SHP77 (cell line): ENCODE measurements around the gene SNX3.

Source experiments
- DNase-seq, 2 experiments: peaks; one replicate each; lab custom pipeline; 2025; lab: John Stamatoyannopoulos, UW

SNX3 gene

DNA sequence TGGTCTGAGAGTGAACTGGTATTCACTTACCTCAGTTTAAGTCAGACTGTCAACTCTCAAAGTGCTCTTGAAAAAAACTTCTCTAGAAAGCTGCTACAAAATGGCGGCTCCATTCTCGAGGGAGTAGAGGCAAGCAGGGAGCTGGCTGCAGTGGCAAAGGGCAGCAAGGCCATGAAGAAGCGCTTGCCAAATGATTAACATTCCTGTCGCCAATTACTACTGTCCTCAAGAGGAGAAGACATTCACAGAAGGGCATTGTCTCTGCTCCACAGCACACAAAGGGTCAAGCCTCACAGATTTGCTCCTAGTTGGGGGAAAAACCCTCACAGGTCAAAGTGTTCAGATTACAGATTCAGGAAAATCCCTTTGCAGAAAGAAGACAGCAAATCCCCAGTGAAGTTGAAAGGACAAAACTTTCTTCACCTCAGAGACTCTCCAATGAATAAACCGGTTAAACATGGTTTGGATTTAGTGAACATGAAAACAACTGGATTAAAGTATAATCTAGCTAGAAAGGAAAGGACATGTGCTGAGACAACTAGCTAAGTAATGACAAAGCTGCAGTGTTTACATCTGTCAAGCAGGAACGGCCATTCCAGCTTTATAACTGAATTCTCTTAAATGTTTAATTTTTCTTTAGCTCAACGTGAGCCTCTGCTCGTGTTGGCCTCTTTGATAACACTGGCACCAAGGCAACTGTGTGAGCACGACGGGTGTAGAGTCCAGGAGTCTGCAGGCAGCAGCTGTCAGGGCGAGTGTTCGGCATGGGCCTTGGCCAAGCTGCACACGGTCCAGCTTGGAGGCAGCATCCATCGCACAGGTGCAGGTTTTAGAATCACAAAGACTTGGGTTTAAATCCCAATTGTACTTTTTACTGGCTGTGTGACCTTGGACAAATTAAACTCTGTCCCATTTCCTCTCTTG, 57.4 kb downstream of the SNX3 start:
- no peak for DNase-seq

DNA sequence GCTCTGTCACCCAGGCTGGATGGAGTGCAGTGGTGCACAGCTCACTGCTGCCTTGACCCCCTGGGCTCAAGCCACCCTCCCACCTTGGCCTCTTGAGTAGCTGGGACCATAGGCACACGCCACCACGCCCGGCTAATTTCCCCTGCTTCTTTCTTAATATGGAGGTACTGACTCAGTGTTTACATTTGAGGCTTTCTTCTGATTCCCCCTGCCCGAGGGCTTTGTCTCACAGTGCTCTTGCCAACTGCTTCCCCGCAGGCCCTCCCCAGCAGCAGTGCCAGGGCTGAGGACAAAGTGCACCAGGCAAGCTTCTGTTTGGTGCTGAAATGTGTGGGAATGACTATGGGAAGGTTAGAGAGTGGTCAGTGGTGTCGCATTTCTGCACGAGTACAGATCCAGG, 60.2 kb downstream of the SNX3 start:
- DNase-seq = no peak

DNA sequence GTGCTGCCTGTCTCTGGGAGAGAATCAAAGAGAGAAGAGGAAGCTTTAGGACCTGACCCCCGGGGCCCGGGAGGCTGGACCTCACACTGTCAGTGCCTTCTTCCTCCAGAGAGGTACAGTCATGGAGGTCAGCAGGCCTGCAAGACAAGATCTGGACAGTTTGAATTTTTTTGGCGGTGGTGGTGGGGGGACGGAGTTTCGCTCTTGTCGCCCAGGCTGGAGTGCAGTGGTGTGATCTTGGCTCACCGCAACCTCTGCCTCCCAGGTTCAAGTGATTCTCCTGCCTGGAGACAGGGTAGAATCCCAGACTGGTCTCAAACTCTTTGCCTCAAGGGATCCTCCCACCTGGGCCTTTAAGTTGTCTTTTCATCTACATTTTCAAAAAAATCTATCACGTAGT, 60.7 kb downstream of the SNX3 start:
- no peak for DNase-seq

DNA sequence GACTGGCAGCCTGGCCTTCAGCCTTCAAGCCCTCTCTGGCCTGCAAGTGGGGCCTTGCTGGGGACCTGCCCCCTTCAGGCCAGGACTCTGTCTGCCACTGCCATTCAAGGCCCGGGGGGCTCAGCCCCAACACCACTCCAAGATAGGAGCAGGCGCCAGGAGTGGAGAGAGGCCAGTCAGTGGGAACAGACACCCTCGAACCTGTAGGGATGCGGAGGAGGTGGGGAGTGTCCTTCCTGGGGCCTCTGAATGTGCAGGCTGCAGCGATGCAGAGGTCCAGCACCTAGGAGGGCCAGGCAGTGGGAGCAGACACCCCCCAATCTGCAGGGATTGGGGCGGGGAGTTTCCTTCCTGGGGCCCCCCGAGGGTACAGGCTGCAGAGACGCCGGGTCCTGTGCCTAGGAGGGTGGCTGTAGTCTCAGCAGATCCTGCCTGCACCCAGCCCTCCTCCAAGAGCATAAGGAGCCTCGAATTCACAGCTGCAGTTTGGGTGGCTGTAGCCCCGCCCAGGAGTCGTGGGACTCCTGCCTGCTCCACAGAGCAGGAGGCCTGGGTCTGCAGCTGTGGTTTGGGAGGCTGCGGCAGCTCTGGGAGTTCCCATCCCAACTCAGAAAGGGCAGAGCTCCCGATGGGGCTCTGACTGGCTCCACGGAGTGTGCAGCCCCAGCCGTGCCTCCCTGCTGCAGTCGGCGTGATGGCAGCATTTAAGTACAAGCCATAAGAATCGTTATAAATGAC, 61.9 kb downstream of the SNX3 start:
- DNase-seq = no peak

DNA sequence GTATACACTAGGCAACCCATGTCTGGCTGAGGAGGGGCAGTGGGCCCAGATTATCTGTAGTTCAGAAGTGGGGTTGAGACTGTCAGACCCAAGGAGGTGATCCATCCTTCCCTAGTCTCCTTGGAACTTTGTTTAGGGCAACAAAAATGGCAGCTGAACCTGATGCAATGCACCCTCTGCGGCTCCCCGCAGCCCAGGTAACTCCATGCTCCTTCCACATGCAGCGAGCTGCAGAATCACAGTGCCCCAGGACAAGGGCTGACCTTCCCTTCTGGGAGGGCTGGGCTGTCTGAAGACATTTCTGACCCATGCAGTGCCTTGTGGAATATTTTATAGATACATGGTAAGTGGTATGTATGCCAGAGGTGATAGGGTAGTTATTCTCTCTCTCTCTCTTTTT, 65.6 kb downstream of the SNX3 start:
- DNase-seq = no peak

DNA sequence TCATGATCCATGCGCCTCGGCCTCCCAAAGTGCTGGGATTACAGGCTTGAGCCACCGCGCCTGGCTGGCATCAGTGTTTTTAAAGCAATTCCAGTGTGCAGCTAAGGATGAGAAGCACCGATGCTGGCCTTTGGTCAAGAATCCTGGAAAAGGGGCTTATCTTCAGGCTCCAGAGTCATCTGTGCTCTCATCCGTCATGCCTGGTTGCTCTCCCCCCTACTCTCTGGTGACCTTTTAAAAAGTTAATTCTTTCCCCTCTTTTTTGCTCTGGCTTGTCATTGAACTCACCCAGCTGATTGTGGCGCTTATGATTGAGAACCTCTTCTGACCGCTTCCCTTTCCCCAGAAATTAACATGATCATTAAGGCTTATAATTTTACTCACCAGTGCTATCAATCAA, 66.3 kb downstream of the SNX3 start:
- DNase-seq = no peak

DNA sequence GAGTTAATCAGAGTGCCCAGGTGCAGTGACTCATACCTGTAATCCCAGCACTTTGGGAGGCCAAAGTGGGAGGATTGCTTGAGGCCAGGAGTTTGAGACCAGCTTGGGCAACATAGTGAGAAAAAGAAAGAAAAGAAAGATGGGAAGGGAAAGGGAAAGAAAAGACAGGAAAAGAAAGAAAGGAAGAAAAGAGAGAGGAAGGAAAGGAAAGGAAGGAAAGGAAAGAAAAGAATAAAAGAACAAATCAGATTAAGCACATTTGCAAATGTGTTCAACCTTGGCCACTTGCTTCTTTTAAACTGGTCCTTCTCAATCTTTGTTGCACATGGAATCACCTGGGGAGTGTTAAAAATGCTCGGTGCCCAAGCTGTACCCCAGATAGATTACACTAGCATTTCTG, 67.0 kb downstream of the SNX3 start:
- no peak for DNase-seq

DNA sequence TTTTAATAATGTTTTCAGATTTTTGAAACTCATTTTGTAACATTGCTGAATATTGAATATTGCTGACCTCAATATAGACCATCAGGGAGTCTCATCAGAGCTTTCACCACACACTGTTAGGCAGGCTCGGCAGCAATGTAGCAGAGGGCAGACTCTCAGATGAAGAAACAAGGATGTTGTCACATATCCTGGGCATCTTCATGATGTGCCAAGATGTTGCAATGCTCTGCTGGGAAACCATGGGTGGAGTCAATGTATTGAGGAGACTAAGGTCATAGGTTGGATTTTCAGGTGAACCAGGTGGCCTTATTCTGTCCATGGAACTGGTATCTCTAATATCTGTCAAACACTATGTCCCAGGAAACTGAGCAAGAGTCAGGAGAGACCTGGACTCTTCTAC, 67.7 kb downstream of the SNX3 start:
- no peak for DNase-seq

DNA sequence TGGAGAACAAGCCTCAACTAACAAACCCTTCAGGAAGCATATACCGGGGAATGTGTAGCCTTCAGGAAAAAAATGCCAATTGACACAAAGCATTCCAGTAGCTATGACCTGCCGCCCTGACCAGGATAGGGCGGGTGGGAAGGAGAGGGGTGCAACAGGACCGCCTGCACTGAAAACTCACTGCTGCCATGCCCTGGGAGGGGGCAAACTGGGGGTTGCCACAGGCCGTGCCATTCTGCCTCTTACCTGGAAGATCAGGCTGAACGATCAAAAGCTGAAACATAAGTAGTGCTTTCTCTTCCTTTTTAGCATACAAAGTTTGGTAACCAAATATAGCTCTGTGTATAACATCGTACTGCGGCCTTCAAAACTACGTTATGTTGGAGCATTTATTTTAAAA, 73.3 kb downstream of the SNX3 start:
- no peak for DNase-seq

DNA sequence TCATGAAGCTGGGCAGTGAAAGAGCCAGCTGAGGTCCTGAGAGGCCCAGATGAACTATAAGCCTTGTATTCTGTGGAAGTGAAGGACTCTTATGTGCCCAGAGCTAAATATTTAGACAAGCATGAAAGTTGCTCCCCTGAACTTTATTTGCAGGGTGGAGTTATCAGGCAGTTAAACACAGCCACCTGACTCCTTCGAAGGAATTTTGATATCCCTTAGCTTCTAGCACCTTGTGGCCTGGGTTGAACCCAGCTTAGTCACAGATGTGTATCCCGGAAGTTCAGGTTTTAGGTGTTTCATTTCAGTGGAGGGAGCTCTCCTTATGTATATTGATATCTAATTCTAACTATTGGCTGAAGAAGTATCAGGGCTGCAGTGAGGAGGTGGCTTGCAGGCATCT, 74.6 kb downstream of the SNX3 start:
- DNase-seq = no peak

DNA sequence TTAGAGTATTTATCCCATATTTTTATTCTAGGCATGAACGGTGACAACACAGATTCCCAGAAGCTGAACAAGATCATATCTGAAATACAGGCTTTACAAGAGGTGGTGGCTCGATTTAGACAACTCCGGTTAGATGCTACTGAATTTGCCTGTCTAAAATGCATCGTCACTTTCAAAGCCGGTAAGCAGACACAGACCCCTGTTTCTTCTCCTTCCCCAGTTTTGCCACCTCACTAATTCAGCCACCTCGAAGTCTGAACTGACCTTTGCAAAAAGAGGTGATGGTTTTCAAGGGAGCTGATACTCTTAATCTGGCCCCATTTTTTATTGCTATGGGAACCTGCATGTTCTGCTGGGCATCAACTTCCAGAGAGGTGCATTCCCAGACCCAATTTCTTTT, 80.1 kb downstream of the SNX3 start:
- DNase-seq = no peak

DNA sequence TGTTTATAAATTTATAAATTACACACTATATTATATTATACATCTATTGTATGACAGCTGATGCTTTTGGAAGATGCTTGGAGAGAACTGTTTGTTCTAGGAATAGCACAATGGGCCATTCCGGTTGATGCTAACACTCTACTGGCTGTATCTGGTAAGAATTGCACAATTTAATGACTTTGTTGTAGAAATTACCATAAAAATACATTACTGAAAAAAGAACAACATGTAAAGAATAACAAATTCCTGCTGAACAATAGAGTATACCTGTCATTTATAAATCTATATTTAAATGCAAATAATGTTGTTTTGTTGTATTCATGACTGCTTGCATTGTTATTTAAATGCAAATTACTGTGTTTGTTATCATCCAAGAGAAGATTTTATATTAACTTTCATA, 80.6 kb downstream of the SNX3 start:
- no peak for DNase-seq

DNA sequence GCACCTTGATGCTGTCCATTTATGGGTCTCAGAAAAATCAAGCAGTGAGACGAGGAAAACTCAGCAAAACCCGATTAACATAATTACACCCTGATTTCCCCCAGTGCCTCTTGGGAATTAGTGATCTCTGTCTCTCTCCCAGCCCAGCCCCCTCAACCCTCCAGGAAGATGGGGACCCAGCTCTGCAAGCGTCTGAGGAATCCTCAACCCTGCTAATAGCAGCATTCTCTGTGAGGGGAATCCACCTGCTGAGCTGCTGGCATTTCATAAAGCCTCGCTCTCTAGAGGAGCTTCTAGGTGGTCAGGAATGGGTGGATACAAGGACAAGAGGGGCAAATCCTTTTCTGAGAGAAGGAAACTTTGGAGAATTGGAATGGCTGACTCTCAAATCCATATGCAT, 81.1 kb downstream of the SNX3 start:
- no peak for DNase-seq

DNA sequence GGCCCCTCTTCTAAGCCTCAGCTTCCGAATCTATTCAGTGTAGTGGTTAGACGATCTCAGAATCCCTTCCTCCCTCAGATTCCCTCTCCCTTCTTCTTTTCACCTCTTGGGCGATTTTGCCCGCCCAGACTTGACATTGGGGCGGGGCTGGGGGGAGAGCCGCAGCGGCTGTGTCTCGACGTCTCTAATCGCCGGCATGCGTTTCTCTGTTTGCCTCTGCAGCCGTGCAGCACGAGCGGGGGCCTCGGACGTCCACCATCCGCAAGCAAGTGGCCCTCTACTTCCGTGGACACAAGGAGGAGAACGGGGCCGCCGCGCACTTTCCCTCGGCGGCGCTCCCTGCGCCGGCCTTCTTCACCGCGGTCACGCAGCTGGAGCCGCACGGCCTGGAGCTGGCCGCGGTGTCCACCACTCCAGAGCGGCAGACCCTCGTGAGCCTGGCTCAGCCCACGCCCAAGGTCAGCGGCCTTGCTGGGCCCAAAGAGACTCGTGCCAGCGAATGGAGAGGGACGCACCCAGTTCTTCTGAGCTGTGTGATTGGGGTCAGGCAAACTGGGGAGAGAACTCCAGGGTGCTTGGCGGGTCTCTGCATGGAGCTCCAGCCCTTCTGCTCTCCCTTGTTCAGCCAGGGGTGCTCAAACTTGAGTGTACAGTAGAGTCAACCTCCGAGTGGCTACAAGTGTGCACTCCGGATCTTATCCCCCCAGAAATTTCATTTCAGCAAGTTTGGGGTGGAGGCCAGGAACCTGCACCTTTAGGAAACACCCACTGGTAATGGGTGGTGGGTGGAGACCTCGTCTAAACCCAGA, 84.4 kb downstream of the SNX3 start:
- no peak for DNase-seq

DNA sequence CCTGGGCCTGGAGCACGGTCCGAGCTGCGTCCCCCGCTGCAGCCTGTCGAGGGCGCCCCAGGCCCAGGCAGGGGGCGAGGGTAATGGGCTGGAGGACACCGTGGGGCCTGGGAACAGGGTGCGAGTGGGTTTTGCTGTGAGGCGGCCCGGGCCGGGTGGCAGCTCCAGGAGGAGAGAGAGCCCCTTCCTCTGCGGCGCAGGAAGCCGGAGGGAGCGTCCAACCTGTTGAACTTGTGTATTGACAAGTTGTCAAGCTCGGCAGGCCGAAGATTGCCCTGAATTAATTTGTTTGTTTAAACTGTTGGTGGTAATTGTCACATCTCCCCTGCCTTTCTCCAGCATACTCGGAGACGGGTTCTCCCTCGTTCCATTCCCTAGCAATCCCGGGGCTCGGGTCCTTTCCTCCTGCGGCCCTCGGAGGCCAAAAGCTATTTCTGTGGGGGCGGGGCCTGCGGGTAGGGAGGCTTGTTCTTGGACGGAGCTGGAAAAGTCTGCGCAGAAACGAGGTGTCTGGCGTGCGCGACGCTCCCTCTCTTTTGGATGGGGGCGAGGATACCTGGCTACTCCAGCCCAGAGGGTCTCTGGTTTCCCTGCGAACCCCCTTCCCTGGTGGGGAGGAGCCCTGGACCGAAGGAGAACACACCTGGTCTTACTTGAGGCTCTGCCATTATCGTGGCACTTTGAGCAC, 85.1 kb downstream of the SNX3 start:
- DNase-seq = no peak

DNA sequence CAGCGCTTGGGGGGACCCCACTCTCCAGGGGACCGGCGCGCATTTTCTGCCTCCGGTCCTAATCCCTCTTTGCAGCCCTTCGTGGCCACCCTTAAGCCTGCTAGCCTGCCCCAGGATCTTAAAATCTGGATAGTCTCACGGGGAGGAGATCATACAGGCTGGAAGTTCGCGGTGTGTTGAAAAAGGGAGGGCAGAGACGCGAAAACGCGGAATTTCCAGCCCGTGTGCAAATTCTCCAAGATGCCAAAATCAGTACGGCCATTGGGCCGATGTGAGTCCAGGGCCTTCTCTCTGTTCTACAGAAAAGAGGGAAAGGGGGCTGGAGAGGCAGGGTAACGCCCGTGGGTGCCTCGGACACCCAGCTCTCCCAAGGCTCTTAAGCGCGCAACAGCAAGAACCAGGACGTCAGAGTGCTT, 85.7 kb downstream of the SNX3 start:
- no peak for DNase-seq

DNA sequence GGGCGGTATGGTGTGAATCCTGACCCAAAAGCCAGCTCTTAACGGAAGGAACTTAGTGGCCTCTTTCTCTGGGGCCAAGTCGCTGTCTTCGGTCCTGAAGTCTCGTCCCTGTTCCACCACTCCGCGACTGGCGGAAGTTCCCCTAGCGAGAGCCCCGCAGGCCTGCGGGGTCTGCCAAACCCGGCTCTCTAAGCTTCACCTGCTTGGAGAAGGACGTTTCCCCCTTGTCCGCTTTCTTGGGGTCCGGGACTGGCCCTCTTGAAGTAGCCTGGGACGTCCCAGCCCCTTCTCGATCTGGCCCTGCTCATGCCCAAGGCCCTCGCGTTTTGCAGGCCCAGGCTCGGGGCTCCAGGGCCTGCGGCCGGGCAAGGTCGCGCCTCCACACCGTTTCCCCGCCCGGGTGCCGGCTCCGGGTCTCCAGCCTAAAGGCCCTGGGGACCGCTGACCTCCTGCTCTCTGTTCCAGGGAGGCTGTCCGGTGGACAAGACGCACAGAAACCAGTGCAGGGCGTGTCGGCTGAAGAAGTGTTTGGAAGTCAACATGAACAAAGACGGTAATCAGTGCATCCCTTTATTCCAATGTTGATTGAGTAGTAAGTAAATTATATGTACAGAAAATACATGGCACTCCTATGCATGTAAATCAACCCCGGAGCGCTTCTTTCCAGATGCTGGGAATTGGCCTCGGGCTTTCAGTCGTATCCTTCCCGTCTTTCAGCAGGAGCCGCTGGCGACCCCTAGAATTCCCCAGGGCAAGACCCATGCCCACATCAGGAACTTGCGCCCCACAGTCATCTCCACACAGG, 86.3 kb downstream of the SNX3 start:
- no peak for DNase-seq

DNA sequence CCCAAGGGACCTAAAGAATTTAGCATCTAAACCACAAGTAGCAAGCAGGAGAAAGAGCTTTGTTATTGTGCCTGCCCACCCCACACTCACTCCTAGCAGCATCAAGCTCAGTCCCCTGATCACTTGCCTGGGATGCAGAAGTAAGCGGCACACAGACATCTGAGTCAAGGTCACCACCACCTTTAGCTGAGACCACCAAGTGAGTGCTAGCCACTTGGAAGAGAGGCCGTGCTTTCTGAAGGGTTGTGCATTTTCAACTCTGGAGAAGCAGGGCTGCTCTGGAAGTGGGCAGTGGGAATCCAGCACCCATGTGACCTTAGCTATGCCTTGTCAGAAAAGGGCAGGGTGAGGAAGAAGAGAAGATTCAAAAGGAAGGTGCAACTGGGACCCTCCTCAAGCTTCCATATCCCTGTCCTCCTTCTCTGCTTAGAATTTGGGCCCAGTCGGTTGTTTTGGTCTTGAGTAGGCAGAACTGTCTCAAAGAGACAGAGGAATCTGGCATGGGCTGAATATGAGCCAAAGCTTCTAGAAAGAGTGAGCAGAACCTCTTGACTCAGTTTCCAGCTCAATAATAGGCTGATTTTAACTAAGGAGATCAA, 88.8 kb downstream of the SNX3 start:
- DNase-seq = no peak

DNA sequence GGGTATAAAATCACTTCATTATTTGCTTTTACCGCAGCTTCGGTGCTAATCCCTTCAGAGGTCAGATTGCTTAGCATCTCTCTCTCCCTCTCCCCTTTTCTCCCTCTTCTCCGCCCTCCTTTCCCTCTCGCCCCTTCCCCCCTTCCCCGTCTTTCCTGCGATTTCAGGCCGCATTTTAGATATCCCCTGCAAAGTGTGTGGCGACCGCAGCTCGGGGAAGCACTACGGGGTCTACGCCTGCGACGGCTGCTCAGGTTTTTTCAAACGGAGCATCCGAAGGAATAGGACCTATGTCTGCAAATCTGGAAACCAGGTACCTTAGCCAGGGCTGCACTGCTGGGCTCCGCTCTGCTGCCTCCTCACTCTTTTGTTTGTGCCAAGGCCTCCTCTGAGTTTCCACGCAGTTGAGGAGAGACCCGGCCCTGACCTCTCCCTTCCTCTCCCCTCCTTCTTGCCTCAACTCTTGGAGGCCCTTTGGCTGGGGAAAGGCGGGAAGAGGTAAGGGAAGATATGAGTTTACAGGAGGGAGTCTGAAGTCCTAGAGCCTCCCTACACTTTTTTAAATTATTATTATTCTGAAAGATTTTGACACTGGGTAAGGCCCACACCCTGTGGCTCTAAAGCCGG, 89.4 kb downstream of the SNX3 start:
- no peak for DNase-seq
